ENCODE results near the gene FRS2.

- no peak for TF ChIP-seq CTCF (conservative IDR thresholded peaks at IDR 0.05)
- no peak for TF ChIP-seq EZH2 (IDR thresholded peaks at IDR 0.05; ENCODE audit: low read depth)
These were observed 64.2 kb downstream of the FRS2 start for GRCh38 chr12:69534389-69534822.

Data from PC-9 (cell line).